Measurements from ENCODE around the gene PTPN9. TPM values are rescaled to one million over a fixed set of nuclear protein-coding genes. Genes with fewer than 3 reads are reported as not detected.

The PTPN9 gene
- total and polyA plus RNA-seq, 2 of the 13 experiments (the other 11 are each of a cell fraction or from before 2014, with no cell fraction given), result 16.6 to 19.9 TPM

GRCh38 chr15:75452865-75453702, 126.0 kb downstream of the PTPN9 start (continued):
- TF ChIP-seq CENPX (CRISPR knock-in tag; IDR thresholded peaks at IDR 0.05) (no peak), KDM6A (CRISPR knock-in tag; IDR thresholded peaks at IDR 0.05; ENCODE audit: low read depth) (no peak), NKX3-1 (CRISPR knock-in tag; IDR thresholded peaks at IDR 0.05) (0 out of 2 replicates have a peak, but pooled peaks have one; percentile 14), ZNF350 (CRISPR knock-in tag; IDR thresholded peaks at IDR 0.05; ENCODE audit: borderline replicate concordance, low read depth) (0 out of 2 replicates have a peak, but pooled peaks have one; percentile 55), ZNF44 (CRISPR knock-in tag; IDR thresholded peaks at IDR 0.05) (no peak; the same call in 1 of the 2 replicates), ZNF329 (CRISPR knock-in tag; IDR thresholded peaks at IDR 0.05; ENCODE audit: low read depth) (no peak), HMGA1 (CRISPR knock-in tag; conservative IDR thresholded peaks at IDR 0.05) (no peak), NCOA2 (CRISPR knock-in tag; IDR thresholded peaks at IDR 0.05) (no peak)
- TF ChIP-seq, protein P1, sequence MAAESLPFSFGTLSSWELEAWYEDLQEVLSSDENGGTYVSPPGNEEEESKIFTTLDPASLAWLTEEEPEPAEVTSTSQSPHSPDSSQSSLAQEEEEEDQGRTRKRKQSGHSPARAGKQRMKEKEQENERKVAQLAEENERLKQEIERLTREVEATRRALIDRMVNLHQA (CRISPR knock-in tag; IDR thresholded peaks at IDR 0.05), result no peak
- TF ChIP-seq, protein P2, sequence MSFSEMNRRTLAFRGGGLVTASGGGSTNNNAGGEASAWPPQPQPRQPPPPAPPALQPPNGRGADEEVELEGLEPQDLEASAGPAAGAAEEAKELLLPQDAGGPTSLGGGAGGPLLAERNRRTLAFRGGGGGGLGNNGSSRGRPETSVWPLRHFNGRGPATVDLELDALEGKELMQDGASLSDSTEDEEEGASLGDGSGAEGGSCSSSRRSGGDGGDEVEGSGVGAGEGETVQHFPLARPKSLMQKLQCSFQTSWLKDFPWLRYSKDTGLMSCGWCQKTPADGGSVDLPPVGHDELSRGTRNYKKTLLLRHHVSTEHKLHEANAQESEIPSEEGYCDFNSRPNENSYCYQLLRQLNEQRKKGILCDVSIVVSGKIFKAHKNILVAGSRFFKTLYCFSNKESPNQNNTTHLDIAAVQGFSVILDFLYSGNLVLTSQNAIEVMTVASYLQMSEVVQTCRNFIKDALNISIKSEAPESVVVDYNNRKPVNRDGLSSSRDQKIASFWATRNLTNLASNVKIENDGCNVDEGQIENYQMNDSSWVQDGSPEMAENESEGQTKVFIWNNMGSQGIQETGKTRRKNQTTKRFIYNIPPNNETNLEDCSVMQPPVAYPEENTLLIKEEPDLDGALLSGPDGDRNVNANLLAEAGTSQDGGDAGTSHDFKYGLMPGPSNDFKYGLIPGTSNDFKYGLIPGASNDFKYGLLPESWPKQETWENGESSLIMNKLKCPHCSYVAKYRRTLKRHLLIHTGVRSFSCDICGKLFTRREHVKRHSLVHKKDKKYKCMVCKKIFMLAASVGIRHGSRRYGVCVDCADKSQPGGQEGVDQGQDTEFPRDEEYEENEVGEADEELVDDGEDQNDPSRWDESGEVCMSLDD (CRISPR knock-in tag; IDR thresholded peaks at IDR 0.05; ENCODE audit: borderline replicate concordance), result peak; percentile 53; the same call in 1 of the 2 replicates
- TF ChIP-seq, protein P3, sequence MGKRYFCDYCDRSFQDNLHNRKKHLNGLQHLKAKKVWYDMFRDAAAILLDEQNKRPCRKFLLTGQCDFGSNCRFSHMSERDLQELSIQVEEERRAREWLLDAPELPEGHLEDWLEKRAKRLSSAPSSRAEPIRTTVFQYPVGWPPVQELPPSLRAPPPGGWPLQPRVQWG (CRISPR knock-in tag; IDR thresholded peaks at IDR 0.05; ENCODE audit: borderline replicate concordance, low read depth), result no peak
- TF ChIP-seq, protein P4, sequence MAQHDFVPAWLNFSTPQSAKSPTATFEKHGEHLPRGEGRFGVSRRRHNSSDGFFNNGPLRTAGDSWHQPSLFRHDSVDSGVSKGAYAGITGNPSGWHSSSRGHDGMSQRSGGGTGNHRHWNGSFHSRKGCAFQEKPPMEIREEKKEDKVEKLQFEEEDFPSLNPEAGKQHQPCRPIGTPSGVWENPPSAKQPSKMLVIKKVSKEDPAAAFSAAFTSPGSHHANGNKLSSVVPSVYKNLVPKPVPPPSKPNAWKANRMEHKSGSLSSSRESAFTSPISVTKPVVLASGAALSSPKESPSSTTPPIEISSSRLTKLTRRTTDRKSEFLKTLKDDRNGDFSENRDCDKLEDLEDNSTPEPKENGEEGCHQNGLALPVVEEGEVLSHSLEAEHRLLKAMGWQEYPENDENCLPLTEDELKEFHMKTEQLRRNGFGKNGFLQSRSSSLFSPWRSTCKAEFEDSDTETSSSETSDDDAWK (CRISPR knock-in tag; IDR thresholded peaks at IDR 0.05), result no peak
- TF ChIP-seq, protein P5, sequence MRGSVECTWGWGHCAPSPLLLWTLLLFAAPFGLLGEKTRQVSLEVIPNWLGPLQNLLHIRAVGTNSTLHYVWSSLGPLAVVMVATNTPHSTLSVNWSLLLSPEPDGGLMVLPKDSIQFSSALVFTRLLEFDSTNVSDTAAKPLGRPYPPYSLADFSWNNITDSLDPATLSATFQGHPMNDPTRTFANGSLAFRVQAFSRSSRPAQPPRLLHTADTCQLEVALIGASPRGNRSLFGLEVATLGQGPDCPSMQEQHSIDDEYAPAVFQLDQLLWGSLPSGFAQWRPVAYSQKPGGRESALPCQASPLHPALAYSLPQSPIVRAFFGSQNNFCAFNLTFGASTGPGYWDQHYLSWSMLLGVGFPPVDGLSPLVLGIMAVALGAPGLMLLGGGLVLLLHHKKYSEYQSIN (CRISPR knock-in tag; IDR thresholded peaks at IDR 0.05; ENCODE audit: borderline replicate concordance), result no peak
- TF ChIP-seq, protein P6, sequence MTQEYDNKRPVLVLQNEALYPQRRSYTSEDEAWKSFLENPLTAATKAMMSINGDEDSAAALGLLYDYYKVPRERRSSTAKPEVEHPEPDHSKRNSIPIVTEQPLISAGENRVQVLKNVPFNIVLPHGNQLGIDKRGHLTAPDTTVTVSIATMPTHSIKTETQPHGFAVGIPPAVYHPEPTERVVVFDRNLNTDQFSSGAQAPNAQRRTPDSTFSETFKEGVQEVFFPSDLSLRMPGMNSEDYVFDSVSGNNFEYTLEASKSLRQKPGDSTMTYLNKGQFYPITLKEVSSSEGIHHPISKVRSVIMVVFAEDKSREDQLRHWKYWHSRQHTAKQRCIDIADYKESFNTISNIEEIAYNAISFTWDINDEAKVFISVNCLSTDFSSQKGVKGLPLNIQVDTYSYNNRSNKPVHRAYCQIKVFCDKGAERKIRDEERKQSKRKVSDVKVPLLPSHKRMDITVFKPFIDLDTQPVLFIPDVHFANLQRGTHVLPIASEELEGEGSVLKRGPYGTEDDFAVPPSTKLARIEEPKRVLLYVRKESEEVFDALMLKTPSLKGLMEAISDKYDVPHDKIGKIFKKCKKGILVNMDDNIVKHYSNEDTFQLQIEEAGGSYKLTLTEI (CRISPR knock-in tag; conservative IDR thresholded peaks at IDR 0.05), result no peak
- TF ChIP-seq, protein P7, sequence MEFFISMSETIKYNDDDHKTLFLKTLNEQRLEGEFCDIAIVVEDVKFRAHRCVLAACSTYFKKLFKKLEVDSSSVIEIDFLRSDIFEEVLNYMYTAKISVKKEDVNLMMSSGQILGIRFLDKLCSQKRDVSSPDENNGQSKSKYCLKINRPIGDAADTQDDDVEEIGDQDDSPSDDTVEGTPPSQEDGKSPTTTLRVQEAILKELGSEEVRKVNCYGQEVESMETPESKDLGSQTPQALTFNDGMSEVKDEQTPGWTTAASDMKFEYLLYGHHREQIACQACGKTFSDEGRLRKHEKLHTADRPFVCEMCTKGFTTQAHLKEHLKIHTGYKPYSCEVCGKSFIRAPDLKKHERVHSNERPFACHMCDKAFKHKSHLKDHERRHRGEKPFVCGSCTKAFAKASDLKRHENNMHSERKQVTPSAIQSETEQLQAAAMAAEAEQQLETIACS (CRISPR knock-in tag; IDR thresholded peaks at IDR 0.05), result no peak; the same call in 1 of the 2 replicates

All from HepG2 (cell line).